ENCODE results near the gene SNX6.
"Not testable (repeated sequence)": the region's sequence is repeated elsewhere in the genome, so short reads cannot be mapped to it uniquely, and the experiment has no call there.

SNX6 gene

DNA sequence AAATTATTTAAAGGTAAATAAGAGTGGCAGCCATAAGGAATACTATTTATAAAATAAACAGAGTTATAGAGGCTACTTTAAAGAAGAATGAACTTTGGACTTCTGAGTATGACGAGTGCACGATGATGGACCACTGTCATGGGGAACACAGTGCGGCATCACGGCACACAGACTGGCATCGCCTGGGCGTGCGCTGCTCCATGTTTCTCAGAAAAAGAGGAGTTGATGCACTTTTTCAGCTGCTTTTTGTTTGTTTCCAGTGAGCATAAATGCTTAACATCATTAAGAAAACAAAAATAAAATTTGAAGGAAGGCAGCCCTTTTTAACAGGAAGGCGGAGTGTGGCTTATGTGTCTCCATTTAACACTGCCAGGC, 67.2 kb downstream of the SNX6 start:
- no peak for DNase-seq (ENCODE audit: low read depth)

DNA sequence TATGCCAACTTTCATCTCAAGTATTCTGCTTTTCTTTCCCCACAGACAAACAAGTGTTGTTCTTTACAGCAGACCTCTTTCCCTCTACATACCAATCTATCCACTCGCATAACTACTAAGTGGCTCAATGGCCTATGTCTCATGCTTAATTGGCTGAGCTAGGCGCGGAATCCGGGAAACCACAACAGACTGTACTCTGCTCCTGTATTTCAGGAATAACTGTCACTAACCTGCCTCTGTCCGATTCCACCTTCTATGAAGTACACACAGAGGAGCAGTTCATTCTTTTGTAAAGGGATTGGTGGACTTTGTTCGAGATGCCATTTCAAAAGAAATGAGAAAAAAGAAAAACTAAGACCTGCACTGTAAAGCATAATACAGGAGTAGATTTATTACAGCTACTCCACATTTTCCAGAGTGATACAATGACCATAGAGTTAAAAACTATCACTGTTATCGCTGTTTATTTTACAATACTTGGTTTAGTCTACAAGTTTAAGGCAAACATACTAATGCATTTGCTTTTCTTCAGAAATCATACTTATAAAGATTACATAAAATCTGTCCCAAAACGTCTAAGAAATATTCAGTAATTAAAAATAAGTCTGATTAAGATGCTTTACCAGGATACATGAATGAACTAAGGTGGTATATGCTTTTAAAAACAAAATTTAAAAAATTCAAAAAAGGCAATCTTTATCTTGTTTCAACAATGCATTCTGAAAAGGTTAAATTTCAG, 67.7 kb downstream of the SNX6 start:
- DNase-seq (ENCODE audit: low read depth): not testable (repeated sequence)

GRCh38 chr14:34556498-34556829, 73.5 kb downstream of the SNX6 start:
- DNase-seq (ENCODE audit: low read depth): not testable (repeated sequence)

GRCh38 chr14:34555583-34556497, 74.1 kb downstream of the SNX6 start:
- DNase-seq (ENCODE audit: low read depth): not testable (repeated sequence)

- DNase-seq (ENCODE audit: low read depth): no peak
Observed at GRCh38 chr14:34554540-34555250, 75.3 kb downstream of the SNX6 start.

- not testable (repeated sequence) for DNase-seq (ENCODE audit: low read depth)
Observed at GRCh38 chr14:34549276-34549966, 80.5 kb downstream of the SNX6 start.

GRCh38 chr14:34548472-34548981, 81.4 kb downstream of the SNX6 start:
- no peak for DNase-seq (ENCODE audit: low read depth)

- DNase-seq (ENCODE audit: low read depth): not testable (repeated sequence)
Observed at GRCh38 chr14:34547136-34547520, 82.8 kb downstream of the SNX6 start.

DNA sequence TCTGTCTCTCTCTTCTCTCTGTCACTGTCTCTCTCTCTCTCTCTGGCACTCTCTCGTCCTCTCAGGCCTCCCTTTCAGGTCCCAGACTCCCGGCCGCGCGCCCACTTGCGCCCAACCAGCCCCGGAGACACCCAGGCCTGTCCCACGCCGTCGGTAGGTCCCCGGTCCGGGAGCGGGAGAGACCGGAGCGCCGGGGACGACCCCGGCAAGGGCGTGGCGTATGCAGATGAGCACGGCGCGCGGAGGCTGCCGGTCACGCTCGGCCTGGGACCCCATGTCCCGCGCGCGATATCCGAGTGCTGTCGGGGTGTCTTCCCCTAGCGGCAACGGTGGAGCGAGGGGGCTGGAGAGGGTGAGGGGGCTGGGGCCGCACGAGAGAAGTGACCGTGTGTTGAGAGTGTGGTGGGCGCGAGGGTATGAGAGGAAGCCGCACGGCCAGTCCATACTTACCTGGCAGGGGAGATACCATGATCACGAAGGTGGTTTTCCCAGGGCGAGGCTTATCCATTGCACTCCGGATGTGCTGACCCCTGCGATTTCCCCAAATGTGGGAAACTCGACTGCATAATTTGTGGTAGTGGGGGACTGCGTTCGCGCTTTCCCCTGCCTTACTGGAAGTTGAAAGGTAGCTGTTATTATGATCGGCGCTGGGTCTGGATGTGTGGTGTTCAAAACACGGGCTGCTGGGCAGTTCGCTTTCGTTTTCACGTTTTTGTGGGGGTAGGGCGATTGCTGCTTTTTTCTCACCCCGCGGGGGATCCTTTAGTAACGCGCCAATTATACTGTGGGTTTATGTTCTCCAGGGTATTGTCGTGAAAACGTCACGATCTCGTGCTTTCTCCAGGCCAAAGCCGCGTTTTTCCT, 83.4 kb downstream of the SNX6 start:
- DNase-seq (ENCODE audit: low read depth): not testable (repeated sequence)

DNA sequence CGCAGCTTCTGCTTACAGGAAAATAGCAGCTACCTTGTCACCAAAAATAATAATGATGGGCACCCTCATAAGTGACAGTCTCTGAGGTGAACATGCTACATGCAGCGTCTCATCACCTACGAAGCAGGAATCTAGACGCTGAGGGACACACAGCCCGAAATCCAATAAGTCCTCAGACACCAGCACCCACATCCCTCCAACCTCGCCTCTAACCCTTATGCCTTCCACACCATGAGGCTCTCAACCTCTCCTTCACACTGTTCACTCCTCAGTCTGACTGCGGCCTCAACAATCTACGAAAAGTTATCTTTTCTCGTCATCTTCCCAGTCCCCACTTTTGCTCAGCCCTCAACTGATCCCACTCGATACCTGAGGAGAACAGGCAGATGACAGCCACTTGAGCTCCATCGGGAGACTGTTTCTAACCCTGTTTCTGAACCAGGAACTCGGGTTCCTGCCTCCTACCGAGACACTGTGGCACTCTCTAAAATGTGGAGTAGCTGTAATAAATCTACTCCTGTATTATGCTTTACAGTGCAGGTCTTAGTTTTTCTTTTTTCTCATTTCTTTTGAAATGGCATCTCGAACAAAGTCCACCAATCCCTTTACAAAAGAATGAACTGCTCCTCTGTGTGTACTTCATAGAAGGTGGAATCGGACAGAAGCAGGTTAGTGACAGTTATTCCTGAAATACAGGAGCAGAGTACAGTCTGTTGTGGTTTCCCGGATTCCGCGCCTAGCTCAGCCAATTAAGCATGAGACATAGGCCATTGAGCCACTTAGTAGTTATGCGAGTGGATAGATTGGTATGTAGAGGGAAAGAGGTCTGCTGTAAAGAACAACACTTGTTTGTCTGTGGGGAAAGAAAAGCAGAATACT, 89.5 kb downstream of the SNX6 start:
- not testable (repeated sequence) for DNase-seq (ENCODE audit: low read depth)

- peak; percentile 89 for DNase-seq (ENCODE audit: low read depth)
Observed at GRCh38 chr14:34539407-34540180, 90.4 kb downstream of the SNX6 start, which contains the start of gene EAPP. EAPP (minus strand) TSS chr14:34539701; CDS start chr14:34539628, 73 bp downstream.

- DNase-seq (ENCODE audit: low read depth): no peak
Observed at GRCh38 chr14:34538871-34539406, 91.0 kb downstream of the SNX6 start.

DNA sequence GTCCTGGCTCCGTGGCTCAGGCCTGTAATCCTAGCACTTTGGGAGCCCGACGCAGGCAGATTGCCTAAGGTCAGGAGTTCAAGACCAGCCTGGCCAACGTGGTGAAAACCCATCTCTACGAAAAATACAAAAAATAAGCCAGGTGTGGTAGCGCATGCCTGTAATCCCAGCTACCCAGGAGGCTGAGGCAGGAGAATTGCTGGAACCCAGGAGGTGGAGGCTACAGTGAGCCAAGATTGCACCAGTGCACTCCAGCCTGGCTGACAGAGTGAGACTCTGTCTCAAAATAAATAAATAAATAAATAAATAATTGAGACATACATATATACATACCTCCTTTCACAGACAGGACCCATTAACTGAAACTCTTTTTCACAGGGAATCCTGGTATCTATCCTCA, 91.9 kb downstream of the SNX6 start:
- DNase-seq (ENCODE audit: low read depth): not testable (repeated sequence)

- DNase-seq (ENCODE audit: low read depth): no peak
Observed at GRCh38 chr14:34537677-34538009, 92.3 kb downstream of the SNX6 start.

GRCh38 chr14:34536951-34537676, 92.8 kb downstream of the SNX6 start:
- DNase-seq (ENCODE audit: low read depth): no peak

GRCh38 chr14:34527591-34527990, 102.4 kb downstream of the SNX6 start:
- DNase-seq (ENCODE audit: low read depth): no peak

DNA sequence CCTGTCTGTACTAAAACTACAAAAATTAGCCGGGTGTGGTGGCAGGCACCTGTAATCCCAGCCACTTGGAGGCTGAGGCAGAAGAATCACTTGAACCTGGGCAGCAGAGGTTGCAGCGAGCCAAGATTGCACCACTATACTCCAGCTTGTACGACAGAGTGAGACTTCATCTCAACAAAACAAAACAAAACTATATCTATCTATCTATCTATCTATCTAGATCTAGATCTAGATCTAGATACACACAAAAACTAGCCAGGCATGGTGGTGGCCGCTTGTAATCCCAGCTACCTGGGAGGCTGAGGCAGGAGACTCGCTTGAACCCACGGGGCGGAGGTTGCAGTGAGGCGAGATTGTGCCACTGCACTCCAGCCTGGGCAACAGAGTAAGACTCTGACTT, 105.7 kb downstream of the SNX6 start:
- not testable (repeated sequence) for DNase-seq (ENCODE audit: low read depth)

GRCh38 chr14:34522496-34522895, 107.5 kb downstream of the SNX6 start:
- no peak for DNase-seq (ENCODE audit: low read depth)

All from stimulated activated CD4-positive, alpha-beta T cell treated with anti-CD3 and anti-CD28 coated beads, Interleukin-2, amount 100 ng/mL, for 4 hours (primary cell).